IMR-90 (cell line): ENCODE measurements around the gene KAT2A. TPM values are rescaled to one million over a fixed set of nuclear protein-coding genes. Genes with fewer than 3 reads are reported as not detected.

ENCODE experiments used
- ATAC-seq: fragments of 200-7000 bp; cut with Tn5 transposase; 2 replicates; pipeline ENCODE4 v1.9.1; 2020; ENCODE audit warnings: low read depth, mild to moderate bottlenecking, moderate library complexity
- BruUV-seq: library from RNA; stranded (reverse); fragments of 400-500 nt; replicated peaks from 2 replicates; lab custom pipeline; 2021; lab: Mats Ljungman, UMichigan
- CTCF ChIA-PET: fragments of 300-600 bp; formaldehyde crosslinking; extraction: SDS; loops from one replicate; lab custom pipeline; 2021; ENCODE audit warnings: antibody characterized with exemption; lab: Yijun Ruan, JAX
- POLR2A ChIA-PET: fragments of 300-600 bp; sonication (Branson Sonifier 250); formaldehyde crosslinking; loops from one replicate; lab custom pipeline; 2022; ENCODE audit warnings: antibody characterized with exemption; ENCODE audit not compliant: unreplicated experiment; lab: Charles Lee
- DNase-seq: peaks from one replicate; pipeline ENCODE4 v3.0.0; 2013
- H2AFZ ChIP-seq: replicated peaks from 2 replicates; pipeline ENCODE3; 2013; ENCODE audit warnings: low read length, mild to moderate bottlenecking; ENCODE audit not compliant: poor library complexity
- H2AK5ac ChIP-seq: 2 replicates; pipeline ENCODE4 v1.6.1; 2013; ENCODE audit warnings: low read depth, low read length, inconsistent platforms
- H2AK9ac ChIP-seq: replicated peaks from 2 replicates; pipeline ENCODE3; 2013; ENCODE audit warnings: mild to moderate bottlenecking, low read depth, low read length, moderate library complexity; ENCODE audit not compliant: poor library complexity
- H2BK120ac ChIP-seq: 2 replicates; pipeline ENCODE4 v1.6.1; 2013; ENCODE audit warnings: low read depth, low read length, inconsistent platforms
- H2BK15ac ChIP-seq: 3 replicates; pipeline ENCODE4 v1.6.1; 2013; ENCODE audit warnings: low read depth, low read length, inconsistent platforms
- H2BK20ac ChIP-seq: 2 replicates; pipeline ENCODE4 v1.6.1; 2013; ENCODE audit warnings: low read depth, mild to moderate bottlenecking, inconsistent platforms, low read length, moderate library complexity
- H2BK5ac ChIP-seq: 2 replicates; pipeline ENCODE4 v1.6.1; 2013; ENCODE audit warnings: mild to moderate bottlenecking, low read depth, low read length, inconsistent platforms; ENCODE audit not compliant: poor library complexity, severe bottlenecking
- H3K14ac ChIP-seq: replicated peaks from 2 replicates; pipeline ENCODE4 v1.6.1; 2013; ENCODE audit warnings: low read depth, low read length, inconsistent platforms
- H3K18ac ChIP-seq: 2 replicates; pipeline ENCODE4 v1.6.1; 2013; ENCODE audit warnings: low read depth, low read length, control low read depth
- H3K23ac ChIP-seq: 2 replicates; pipeline ENCODE4 v1.6.1; 2013; ENCODE audit warnings: low read depth, low read length, inconsistent platforms
- H3K27ac ChIP-seq: 2 replicates; pipeline ENCODE4 v1.5.1; 2013; ENCODE audit warnings: mild to moderate bottlenecking, control low read depth, low read length; ENCODE audit not compliant: insufficient read depth
- H3K27me3 ChIP-seq: 2 replicates; pipeline ENCODE4 v1.6.1; 2013; ENCODE audit warnings: low read length; ENCODE audit not compliant: control insufficient read depth, insufficient read depth
- H3K36me3 ChIP-seq: 2 replicates; pipeline ENCODE4 v1.6.1; 2013; ENCODE audit warnings: low read length, mixed read lengths; ENCODE audit not compliant: control insufficient read depth, insufficient read depth
- H3K4ac ChIP-seq: 2 replicates; pipeline ENCODE4 v1.6.1; 2013; ENCODE audit warnings: low read depth, low read length, inconsistent platforms
- H3K4me1 ChIP-seq: 2 replicates; pipeline ENCODE4 v1.6.1; 2013; ENCODE audit warnings: low read length, mixed read lengths; ENCODE audit not compliant: control insufficient read depth, insufficient read depth
- H3K4me2 ChIP-seq: 2 replicates; pipeline ENCODE4 v1.6.1; 2013; ENCODE audit warnings: low read depth, mild to moderate bottlenecking, control low read depth, low read length, moderate library complexity
- H3K4me3 ChIP-seq: 2 replicates; pipeline ENCODE4 v1.5.1; 2013; ENCODE audit warnings: low read depth, mild to moderate bottlenecking, control low read depth, low read length, moderate library complexity; ENCODE audit not compliant: insufficient read depth
- H3K56ac ChIP-seq: 2 replicates; pipeline ENCODE4 v1.6.1; 2013; ENCODE audit warnings: low read length, inconsistent platforms; ENCODE audit not compliant: insufficient read depth; ENCODE audit errors: extremely low read depth
- H3K79me1 ChIP-seq, 2 experiments: 2 replicates each; pipeline ENCODE4 v1.6.1; 2013; ENCODE audit warnings: low read length in 2 of 2, inconsistent platforms in 1 of 2, low read depth in 1 of 2
- H3K9ac ChIP-seq: 2 replicates; pipeline ENCODE4 v1.6.1; 2013; ENCODE audit warnings: low read depth, low read length, control low read depth
- H3K9me1 ChIP-seq: 2 replicates; pipeline ENCODE4 v1.6.1; 2013; ENCODE audit warnings: low read length, inconsistent platforms; ENCODE audit not compliant: insufficient read depth
- H3K9me3 ChIP-seq: 2 replicates; pipeline ENCODE4 v1.6.1; 2013; ENCODE audit warnings: low read length; ENCODE audit not compliant: control insufficient read depth, insufficient read depth
- H4K20me1 ChIP-seq: 2 replicates; pipeline ENCODE4 v1.6.1; 2013; ENCODE audit warnings: low read length, inconsistent platforms; ENCODE audit not compliant: insufficient read depth
- H4K5ac ChIP-seq: 2 replicates; pipeline ENCODE4 v1.6.1; 2013; ENCODE audit warnings: mild to moderate bottlenecking, low read depth, low read length, control low read depth
- H4K8ac ChIP-seq, 2 experiments: 2 replicates each; pipeline ENCODE4 v1.6.1; 2013; ENCODE audit warnings: low read depth in 2 of 2, low read length in 2 of 2, control low read depth in 1 of 2, inconsistent platforms in 1 of 2
- H4K91ac ChIP-seq: 2 replicates; pipeline ENCODE4 v1.6.1; 2013; ENCODE audit warnings: low read depth, low read length, inconsistent platforms; ENCODE audit not compliant: insufficient read depth
- BHLHE40 ChIP-seq: fragments of 150-350 bp; IDR thresholded peaks from 2 replicates; pipeline ENCODE4 v1.6.1; 2016; ENCODE audit warnings: mild to moderate bottlenecking, low read depth, low read length
- CEBPB ChIP-seq: IDR thresholded peaks from 2 replicates; pipeline ENCODE4 v1.6.1; 2012; ENCODE audit warnings: low read depth, low read length, improper control_type of control experiment
- CHD1 ChIP-seq: IDR thresholded peaks from 2 replicates; pipeline ENCODE4 v1.6.1; 2012; ENCODE audit warnings: low read depth, low read length, improper control_type of control experiment
- CTCF ChIP-seq: conservative IDR thresholded peaks from 2 replicates; pipeline ENCODE4 v1.5.1; 2012; ENCODE audit warnings: mild to moderate bottlenecking, low read depth, low read length, improper control_type of control experiment
- ELK1 ChIP-seq: fragments of 150-350 bp; IDR thresholded peaks from 2 replicates; pipeline ENCODE4 v1.6.1; 2016; ENCODE audit warnings: low read depth, mild to moderate bottlenecking, low read length, moderate library complexity, borderline replicate concordance
- FOS ChIP-seq: fragments of 150-350 bp; IDR thresholded peaks from 2 replicates; pipeline ENCODE4 v1.6.1; 2016; ENCODE audit warnings: low read depth, low read length
- MAFK ChIP-seq: IDR thresholded peaks from 2 replicates; pipeline ENCODE4 v1.6.1; 2012; ENCODE audit warnings: low read depth, low read length, improper control_type of control experiment
- MAZ ChIP-seq: IDR thresholded peaks from 2 replicates; pipeline ENCODE4 v1.6.1; 2012; ENCODE audit warnings: low read depth, mild to moderate bottlenecking, low read length, improper control_type of control experiment, moderate library complexity, borderline replicate concordance
- MXI1 ChIP-seq: IDR thresholded peaks from 2 replicates; pipeline ENCODE4 v1.6.1; 2012; ENCODE audit warnings: low read depth, mild to moderate bottlenecking, low read length, moderate library complexity, borderline replicate concordance
- POLR2A ChIP-seq: IDR thresholded peaks from 2 replicates; pipeline ENCODE4 v1.6.1; 2012; ENCODE audit warnings: mild to moderate bottlenecking, low read depth, low read length
- RAD21 ChIP-seq: IDR thresholded peaks from 2 replicates; pipeline ENCODE4 v1.6.1; 2012; ENCODE audit warnings: low read length, improper control_type of control experiment
- RCOR1 ChIP-seq: IDR thresholded peaks from 2 replicates; pipeline ENCODE4 v1.6.1; 2012; ENCODE audit warnings: mild to moderate bottlenecking, low read length, improper control_type of control experiment; ENCODE audit not compliant: insufficient replicate concordance
- RFX5 ChIP-seq: IDR thresholded peaks from 2 replicates; pipeline ENCODE4 v1.8.0; 2012; ENCODE audit warnings: low read depth, mild to moderate bottlenecking, low read length, moderate library complexity
- SMC3 ChIP-seq: fragments of 150-350 bp; IDR thresholded peaks from 2 replicates; pipeline ENCODE4 v1.6.1; 2016; ENCODE audit warnings: low read depth, mild to moderate bottlenecking, antibody characterized with exemption, low read length, moderate library complexity
- WGBS, 2 experiments: methylation state at CpG; one replicate each; pipeline versions ENCODE4 v1.1.5 to v1.1.7; 2013; ENCODE audit warnings: missing lambda C conversion rate in 2 of 2; ENCODE audit not compliant: insufficient read length in 1 of 2; ENCODE audit errors: extremely low coverage in 2 of 2; 5-methylcytosine and 5-hydroxymethylcytosine counted together
- dilution Hi-C: fragments of 300-500 bp; cut with HindIII; formaldehyde crosslinking; loops from one replicate; pipeline ENCODE4 v1.14.3; 2018; ENCODE audit warnings: low sequenced_read_pairs; ENCODE audit not compliant: unreplicated experiment
- in situ Hi-C: fragments of 300-500 bp; cut with MboI; formaldehyde crosslinking; loops from 3 replicates; pipeline ENCODE4 v1.14.3; 2019; ENCODE audit warnings: low sequenced_read_pairs, inconsistent platforms, mixed read lengths
- intact Hi-C: fragments of 100-400 bp; cut with micrococcal nuclease; formaldehyde crosslinking; loops from 2 replicates; pipeline ENCODE4 v1.10.0; 2022
- polyA plus RNA-seq, 3 experiments: library from polyadenylated mRNA; depleted of rRNA; stranded (reverse); fragments of >200 nt; gene quantifications; 2 replicates each; pipeline ENCODE4 v1.2.3, GENCODE V29; 2012; ENCODE audit warnings: low replicate concordance in 1 of 3
- total RNA-seq: library from RNA; depleted of rRNA; stranded (reverse); fragments of >200 nt; gene quantifications from 2 replicates; pipeline ENCODE4 v1.2.3, GENCODE V29; 2012
- TF ChIP-seq, protein P1 (sequence below): fragments of 150-350 bp; IDR thresholded peaks from 2 replicates; pipeline ENCODE4 v1.6.1; 2017; ENCODE audit warnings: mild to moderate bottlenecking, antibody characterized with exemption, low read length, low read depth

Gene KAT2A
- total and polyA plus RNA-seq, 2 of the 4 experiments (the other 2 are of a cell fraction): 6.3 to 28.2 TPM

GRCh38 chr17:42081516-42082129 is 39.5 kb downstream of the KAT2A start:
- intact Hi-C loops (no loop called here), in situ Hi-C loops (no loop called here), dilution Hi-C loops (no loop called here)
- Histone ChIP-seq H2AFZ (no peak overlapping the region), H3K56ac (no peak overlapping the region), H3K23ac (no peak overlapping the region), H2AK9ac (no peak overlapping the region), H3K18ac (no peak overlapping the region), H3K4me3 (no peak overlapping the region), H4K5ac (no peak overlapping the region), H3K14ac (no peak overlapping the region), H3K4ac (no peak overlapping the region), H3K27me3 (peaks cover 36% of the 10 kb centered on the region), H3K79me1 (no peaks in the 10 kb centered on the region), H4K91ac (no peak overlapping the region), H4K8ac (no peak overlapping the region), H3K4me2 (no peak overlapping the region), H2BK15ac (no peak overlapping the region), H2AK5ac (no peak overlapping the region), H3K27ac (no peak overlapping the region), H3K9me3 (no peaks in the 10 kb centered on the region), H2BK5ac (no peak overlapping the region), H2BK20ac (no peak overlapping the region), H4K20me1 (no peaks in the 10 kb centered on the region), H2BK120ac (no peak overlapping the region), H3K4me1 (no peaks in the 10 kb centered on the region), H3K36me3 (no peaks in the 10 kb centered on the region), H3K9ac (no peak overlapping the region), H3K9me1 (no peaks in the 10 kb centered on the region)
- TF ChIP-seq SMC3 (no peak), RCOR1 (no peak), RFX5 (no peak), CEBPB (no peak), CHD1 (no peak), MAZ (no peak), ELK1 (no peak), POLR2A (no peak), CTCF (no peak), FOS (no peak), MXI1 (no peak), RAD21 (no peak), MAFK (no peak), BHLHE40 (no peak)
- TF ChIP-seq, protein P1, sequence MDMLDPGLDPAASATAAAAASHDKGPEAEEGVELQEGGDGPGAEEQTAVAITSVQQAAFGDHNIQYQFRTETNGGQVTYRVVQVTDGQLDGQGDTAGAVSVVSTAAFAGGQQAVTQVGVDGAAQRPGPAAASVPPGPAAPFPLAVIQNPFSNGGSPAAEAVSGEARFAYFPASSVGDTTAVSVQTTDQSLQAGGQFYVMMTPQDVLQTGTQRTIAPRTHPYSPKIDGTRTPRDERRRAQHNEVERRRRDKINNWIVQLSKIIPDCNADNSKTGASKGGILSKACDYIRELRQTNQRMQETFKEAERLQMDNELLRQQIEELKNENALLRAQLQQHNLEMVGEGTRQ: no peak
- ChIA-PET CTCF (no interaction called here), POLR2A (no interaction called here)
- no peak for ATAC-seq
- DNase-seq: no peak
- 79% methylated on average over 2 of the region's 9 CpGs; no CpG with 5 or more reads in 1 of the 2 experiments for WGBS, 2 experiments
- no TSS peak for BruUV-seq
